ENCODE data around the gene TAF1D. TPM values are rescaled to one million over a fixed set of nuclear protein-coding genes. Genes with fewer than 3 reads are reported as not detected.

The TAF1D gene
- total and polyA plus RNA-seq, 7 experiments from 2014 or later: 21.2 to 197 (median 156) TPM

GRCh38 chr11:93727985-93728791 is 13.1 kb downstream of the TAF1D start:
- Mint-ChIP-seq H3K9me3 (no peaks in the 10 kb centered on the region), H3K36me3 (peaks cover 4 to 50% (median 33%) of the 10 kb centered on the region in 5 donors), H3K27ac (peak overlapping the region in 6 of 9 donors; percentile 31 to 79 (median 49)), H3K4me1 (peaks cover 0 to 21% (median 3%) of the 10 kb centered on the region in 7 donors), H3K4me3 (no peak overlapping the region), H3K27me3 (no peaks in the 10 kb centered on the region)
- POLR2A ChIA-PET: interaction anchor here (0.7 to 4.8 kb wide), 4 partner anchors 10 to 14 kb away, joined by 3 to 32 read pairs (median 6); partner anchors contain the start of genes C11orf54 and TAF1D
- H3K4me1 ChIP-seq (ENCODE audit: control insufficient read depth in 2 of 2, insufficient read depth in 2 of 2, low read length in 2 of 2): peaks cover 0 to 3% of the 10 kb centered on the region in 2 donors
- H3K36me3 ChIP-seq (ENCODE audit: control insufficient read depth in 2 of 3, insufficient read depth in 3 of 3, low read length in 3 of 3): peaks cover 22 to 61% (median 38%) of the 10 kb centered on the region in 3 experiments
- no peaks in the 10 kb centered on the region for H3K9me3 ChIP-seq (ENCODE audit: control insufficient read depth in 2 of 3, low read length in 3 of 3)
- DNase-seq: no peak
- no peak overlapping the region for H3K27ac ChIP-seq (ENCODE audit: low read depth, low read length)
- intact Hi-C loops (cut with micrococcal nuclease): loop anchor here (1.0 to 5.0 kb wide), 2 partner anchors 7 to 36 kb away; no protein-coding TSS in a partner anchor
- CTCF ChIA-PET: no interaction called here
- no peaks in the 10 kb centered on the region for H3K27me3 ChIP-seq (ENCODE audit: control insufficient read depth in 2 of 2, insufficient read depth in 2 of 2, low read length in 2 of 2)
- ATAC-seq: no peak
- H3K4me3 ChIP-seq (ENCODE audit: low read length): no peak overlapping the region

- H3K36me3 ChIP-seq (ENCODE audit: control insufficient read depth in 2 of 3, insufficient read depth in 3 of 3, low read length in 3 of 3): peaks cover 6 to 36% (median 21%) of the 10 kb centered on the region in 3 experiments
- peak overlapping the region; percentile 11 for H3K27ac ChIP-seq (ENCODE audit: low read depth, low read length)
- ChIA-PET POLR2A (interaction anchor here (0.8 to 2.8 kb wide), 3 partner anchors 15 to 61 kb away, joined by 3 to 8 read pairs (median 3); partner anchors contain the start of genes C11orf54 and TAF1D), CTCF (no interaction called here)
- no peak for ATAC-seq
- Mint-ChIP-seq H3K27me3 (no peaks in the 10 kb centered on the region), H3K36me3 (peaks cover 4 to 37% (median 24%) of the 10 kb centered on the region in 5 donors), H3K4me3 (no peak overlapping the region), H3K27ac (peak overlapping the region in 2 of 9 donors; percentile 32 to 71), H3K9me3 (no peaks in the 10 kb centered on the region), H3K4me1 (peaks cover 0 to 19% (median 0%) of the 10 kb centered on the region in 7 donors)
- H3K4me3 ChIP-seq (ENCODE audit: low read length): no peak overlapping the region
- H3K9me3 ChIP-seq (ENCODE audit: control insufficient read depth in 2 of 3, low read length in 3 of 3): no peaks in the 10 kb centered on the region
- H3K27me3 ChIP-seq (ENCODE audit: control insufficient read depth in 2 of 2, insufficient read depth in 2 of 2, low read length in 2 of 2): no peaks in the 10 kb centered on the region
- H3K4me1 ChIP-seq (ENCODE audit: control insufficient read depth in 2 of 2, insufficient read depth in 2 of 2, low read length in 2 of 2): no peaks in the 10 kb centered on the region
- DNase-seq: no peak
- intact Hi-C loops (cut with micrococcal nuclease): no loop called here
Measured at GRCh38 chr11:93724089-93724488, 17.2 kb downstream of the TAF1D start.

- Mint-ChIP-seq H3K4me3 (no peak overlapping the region), H3K36me3 (peaks cover 10 to 44% (median 34%) of the 10 kb centered on the region in 5 donors), H3K27me3 (no peaks in the 10 kb centered on the region), H3K4me1 (peaks cover 17 to 29% (median 25%) of the 10 kb centered on the region in 7 donors), H3K9me3 (peaks cover 0 to 8% (median 3%) of the 10 kb centered on the region in 11 donors), H3K27ac (peak overlapping the region in 1 of 9 donors; percentile 18)
- ChIA-PET CTCF (no interaction called here), POLR2A (interaction anchor here (1.5 kb wide), 1 partner anchor 21 kb away, joined by 4 read pairs; the partner anchor contains the start of genes C11orf54 and TAF1D)
- Histone ChIP-seq H3K27me3 (ENCODE audit: control insufficient read depth in 2 of 2, insufficient read depth in 2 of 2, low read length in 2 of 2) (no peaks in the 10 kb centered on the region), H3K4me3 (ENCODE audit: low read length) (no peak overlapping the region), H3K4me1 (ENCODE audit: control insufficient read depth in 2 of 2, insufficient read depth in 2 of 2, low read length in 2 of 2) (peaks cover 9% of the 10 kb centered on the region in 2 donors), H3K36me3 (ENCODE audit: control insufficient read depth in 2 of 3, insufficient read depth in 3 of 3, low read length in 3 of 3) (peaks cover 0 to 27% (median 5%) of the 10 kb centered on the region in 3 experiments), H3K9me3 (ENCODE audit: control insufficient read depth in 2 of 3, low read length in 3 of 3) (peaks cover 0 to 7% (median 3%) of the 10 kb centered on the region in 3 experiments), H3K27ac (ENCODE audit: low read depth, low read length) (no peak overlapping the region)
- DNase-seq (no peak), ATAC-seq (no peak)
- intact Hi-C loops (cut with micrococcal nuclease): no loop called here
Measured at GRCh38 chr11:93720522-93720921, 20.8 kb downstream of the TAF1D start.

DNA sequence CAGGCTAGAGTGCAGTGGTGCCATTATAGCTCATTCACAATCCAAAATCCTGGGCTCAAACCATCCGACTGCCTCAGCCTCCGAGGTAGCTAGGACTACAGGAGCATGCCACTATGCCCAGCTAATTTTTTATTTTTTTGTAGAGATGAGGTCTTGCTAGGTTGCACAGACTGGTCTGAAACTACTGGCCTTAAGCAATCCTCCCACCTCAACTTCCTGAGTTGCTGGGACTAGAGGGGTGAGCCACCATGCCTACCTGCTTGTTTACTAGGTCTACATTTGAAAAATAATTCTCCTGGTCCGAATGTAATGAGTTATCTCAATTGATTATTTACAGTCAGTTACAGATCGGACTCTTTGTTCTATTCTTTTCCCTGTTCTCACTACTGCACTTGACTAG is 22.0 kb downstream of the TAF1D start:
- H3K4me3 Mint-ChIP-seq: no peak overlapping the region
- ChIA-PET POLR2A (interaction anchor here (0.6 to 2.0 kb wide), 5 partner anchors 11 to 69 kb away, joined by 3 to 14 read pairs (median 5); partner anchors contain the start of genes C11orf54 and TAF1D), CTCF (no interaction called here)
- H3K9me3 Mint-ChIP-seq: peaks cover 0 to 11% (median 3%) of the 10 kb centered on the region in 11 donors
- intact Hi-C loops (cut with micrococcal nuclease): no loop called here
- Histone ChIP-seq H3K4me1 (ENCODE audit: control insufficient read depth in 2 of 2, insufficient read depth in 2 of 2, low read length in 2 of 2) (peaks cover 9% of the 10 kb centered on the region in 2 donors), H3K9me3 (ENCODE audit: control insufficient read depth in 2 of 3, low read length in 3 of 3) (peaks cover 0 to 11% (median 3%) of the 10 kb centered on the region in 3 experiments), H3K36me3 (ENCODE audit: control insufficient read depth in 2 of 3, insufficient read depth in 3 of 3, low read length in 3 of 3) (peaks cover 0 to 40% (median 5%) of the 10 kb centered on the region in 3 experiments), H3K27ac (ENCODE audit: low read depth, low read length) (no peak overlapping the region), H3K27me3 (ENCODE audit: control insufficient read depth in 2 of 2, insufficient read depth in 2 of 2, low read length in 2 of 2) (no peaks in the 10 kb centered on the region), H3K4me3 (ENCODE audit: low read length) (no peak overlapping the region)
- DNase-seq: no peak
- H3K36me3 Mint-ChIP-seq: peaks cover 19 to 50% (median 40%) of the 10 kb centered on the region in 5 donors
- H3K27me3 Mint-ChIP-seq: no peaks in the 10 kb centered on the region
- H3K4me1 Mint-ChIP-seq: peaks cover 17 to 29% (median 23%) of the 10 kb centered on the region in 7 donors
- no peak overlapping the region for H3K27ac Mint-ChIP-seq
- no peak for ATAC-seq

DNA sequence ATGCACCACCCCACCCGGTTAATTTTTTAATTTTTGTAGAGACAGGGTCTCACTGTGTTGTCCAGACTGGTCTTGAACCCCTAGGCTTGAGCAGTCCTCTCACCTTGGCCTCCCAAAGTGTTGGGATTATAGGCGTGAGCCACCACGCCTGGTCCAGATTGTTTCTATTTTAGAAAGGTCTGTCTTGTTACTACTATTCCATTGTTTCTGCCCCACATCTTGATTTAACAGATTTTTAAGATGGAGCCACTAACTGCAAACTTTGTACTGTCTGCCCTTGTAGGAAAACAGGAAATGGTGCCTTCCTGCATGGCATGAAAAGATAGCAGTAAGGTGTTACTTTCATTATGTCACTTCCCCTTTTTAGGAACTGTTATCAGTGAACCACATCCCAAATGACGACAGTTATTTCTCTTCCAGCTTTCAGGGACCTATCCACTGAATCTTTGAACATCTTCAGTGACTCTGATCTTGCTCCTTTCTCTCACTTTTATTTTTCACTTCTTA is 23.2 kb downstream of the TAF1D start:
- peak overlapping the region; percentile 18 to 81 (median 56) for H3K4me3 Mint-ChIP-seq
- ATAC-seq (peak; percentile 71), DNase-seq (peak in 1 of 9 donors; percentile 13)
- Histone ChIP-seq H3K36me3 (ENCODE audit: control insufficient read depth in 2 of 3, insufficient read depth in 3 of 3, low read length in 3 of 3) (peaks cover 0 to 36% (median 5%) of the 10 kb centered on the region in 3 experiments), H3K27me3 (ENCODE audit: control insufficient read depth in 2 of 2, insufficient read depth in 2 of 2, low read length in 2 of 2) (no peaks in the 10 kb centered on the region), H3K27ac (ENCODE audit: low read depth, low read length) (no peak overlapping the region), H3K4me3 (ENCODE audit: low read length) (peak overlapping the region; percentile 5), H3K4me1 (ENCODE audit: control insufficient read depth in 2 of 2, insufficient read depth in 2 of 2, low read length in 2 of 2) (peaks cover 9% of the 10 kb centered on the region in 2 donors), H3K9me3 (ENCODE audit: control insufficient read depth in 2 of 3, low read length in 3 of 3) (peaks cover 0 to 11% (median 3%) of the 10 kb centered on the region in 3 experiments)
- H3K9me3 Mint-ChIP-seq: peaks cover 0 to 11% (median 3%) of the 10 kb centered on the region in 11 donors
- ChIA-PET CTCF (no interaction called here), POLR2A (interaction anchor here (0.8 to 2.0 kb wide), 6 partner anchors 9 to 140 kb away, joined by 3 to 14 read pairs (median 6); partner anchors contain the start of genes C11orf54 and TAF1D)
- H3K27ac Mint-ChIP-seq: peak overlapping the region; percentile 37 to 90 (median 70)
- H3K27me3 Mint-ChIP-seq: no peaks in the 10 kb centered on the region
- intact Hi-C loops (cut with micrococcal nuclease): no loop called here
- H3K36me3 Mint-ChIP-seq: peaks cover 19 to 62% (median 50%) of the 10 kb centered on the region in 5 donors
- H3K4me1 Mint-ChIP-seq: peaks cover 17 to 33% (median 23%) of the 10 kb centered on the region in 7 donors

GRCh38 chr11:93717501-93717900 is 23.8 kb downstream of the TAF1D start:
- peaks cover 0 to 35% (median 5%) of the 10 kb centered on the region in 3 experiments for H3K36me3 ChIP-seq (ENCODE audit: control insufficient read depth in 2 of 3, insufficient read depth in 3 of 3, low read length in 3 of 3)
- no peaks in the 10 kb centered on the region for H3K27me3 Mint-ChIP-seq
- peaks cover 0 to 11% (median 3%) of the 10 kb centered on the region in 3 experiments for H3K9me3 ChIP-seq (ENCODE audit: control insufficient read depth in 2 of 3, low read length in 3 of 3)
- CTCF ChIA-PET: no interaction called here
- intact Hi-C loops (cut with micrococcal nuclease): no loop called here
- peaks cover 24 to 64% (median 51%) of the 10 kb centered on the region in 5 donors for H3K36me3 Mint-ChIP-seq
- H3K4me1 ChIP-seq (ENCODE audit: control insufficient read depth in 2 of 2, insufficient read depth in 2 of 2, low read length in 2 of 2): peaks cover 9% of the 10 kb centered on the region in 2 donors
- DNase-seq (no peak), ATAC-seq (no peak)
- H3K9me3 Mint-ChIP-seq: peaks cover 0 to 11% (median 3%) of the 10 kb centered on the region in 11 donors
- H3K27me3 ChIP-seq (ENCODE audit: control insufficient read depth in 2 of 2, insufficient read depth in 2 of 2, low read length in 2 of 2): no peaks in the 10 kb centered on the region
- H3K4me1 Mint-ChIP-seq: peaks cover 17 to 33% (median 25%) of the 10 kb centered on the region in 7 donors
- H3K4me3 Mint-ChIP-seq: peak overlapping the region in 6 of 10 donors; percentile 7 to 67 (median 60)
- no peak overlapping the region for H3K27ac ChIP-seq (ENCODE audit: low read depth, low read length)
- no peak overlapping the region for H3K4me3 ChIP-seq (ENCODE audit: low read length)
- peak overlapping the region in 8 of 9 donors; percentile 11 to 90 (median 64) for H3K27ac Mint-ChIP-seq
- POLR2A ChIA-PET: interaction anchor here (0.6 to 2.0 kb wide), 3 partner anchors 11 to 24 kb away, joined by 4 to 8 read pairs (median 4); partner anchors contain the start of genes C11orf54 and TAF1D
